T-cell (primary cell): ENCODE measurements around the gene EYA2. TPM values are rescaled to one million over a fixed set of nuclear protein-coding genes. Genes with fewer than 3 reads are reported as not detected.

Experiments used
- ATAC-seq, 4 experiments: fragments of 200-7000 bp in 3 of 4; fragments of 150-1000 bp in 1 of 4; cut with Tn5 transposase; replicated peaks in 1 of 4; 1 replicate in 3 of 4; 2 replicates in 1 of 4; pipeline ENCODE4 v1.10.0; 2021; ENCODE audit warnings: moderate library complexity in 3 of 4, mild to moderate bottlenecking in 2 of 4, moderate number of reproducible peaks in 1 of 4
- CTCF ChIA-PET, 2 donors: fragments of 300-600 bp; sonication (Branson Sonifier 250); formaldehyde crosslinking; loops; one replicate each; lab custom pipeline; 2022; ENCODE audit warnings: antibody characterized with exemption in 2 of 2; lab: Charles Lee
- POLR2A ChIA-PET, 2 donors: fragments of 300-600 bp; sonication (Branson Sonifier 250); formaldehyde crosslinking; loops; one replicate each; lab custom pipeline; 2022; ENCODE audit warnings: antibody characterized with exemption in 2 of 2; lab: Charles Lee
- DNase-seq, 35 experiments: peaks; one replicate each; pipeline versions ENCODE4 v3.0.0 to v3.0.0-alpha.2; 2013 to 2023
- H3K27ac ChIP-seq: one replicate; pipeline ENCODE4 v1.5.1; 2013; ENCODE audit warnings: low read length
- H3K27me3 ChIP-seq, 2 experiments: replicated peaks in 1 of 2; 1 replicate in 1 of 2; 2 replicates in 1 of 2; pipeline versions ENCODE4 v1.6.1 to v1.7.0; 2013; ENCODE audit warnings: low read length in 1 of 2, mixed read lengths in 1 of 2; ENCODE audit not compliant: control insufficient read depth in 2 of 2, insufficient read depth in 2 of 2; ENCODE audit errors: extremely low read depth in 1 of 2
- H3K36me3 ChIP-seq, 2 donors: 1 replicate in 1 of 2; 2 replicates in 1 of 2; pipeline versions ENCODE4 v1.6.1 to v1.7.0; 2013; ENCODE audit warnings: low read length in 1 of 2; ENCODE audit not compliant: control insufficient read depth in 2 of 2, insufficient read depth in 1 of 2; ENCODE audit errors: extremely low read depth in 1 of 2
- H3K4me1 ChIP-seq, 2 experiments: 1 replicate in 1 of 2; 2 replicates in 1 of 2; pipeline versions ENCODE4 v1.6.1 to v1.7.0; 2013; ENCODE audit warnings: low read length in 2 of 2, mixed read lengths in 1 of 2; ENCODE audit not compliant: insufficient read depth in 2 of 2, control insufficient read depth in 1 of 2; ENCODE audit errors: extremely low read depth in 1 of 2
- H3K4me3 ChIP-seq, 2 donors: 1 replicate in 1 of 2; 2 replicates in 1 of 2; pipeline versions ENCODE4 v1.5.1 to v1.7.0; 2013; ENCODE audit warnings: mild to moderate bottlenecking in 2 of 2, low read length in 1 of 2, moderate library complexity in 1 of 2; ENCODE audit not compliant: control insufficient read depth in 1 of 2; ENCODE audit errors: extremely low read depth in 1 of 2
- H3K9me3 ChIP-seq: 2 replicates; pipeline ENCODE4 v1.7.0; 2013
- H3K27ac Mint-ChIP-seq, 2 donors: one replicate each; pipeline ENCODE4 v1.8.0; 2020 to 2021; ENCODE audit warnings: mild to moderate bottlenecking in 2 of 2, mixed read lengths in 2 of 2
- H3K27me3 Mint-ChIP-seq, 2 donors: one replicate each; pipeline ENCODE4 v1.8.0; 2021 to 2022; ENCODE audit warnings: mixed read lengths in 2 of 2
- H3K36me3 Mint-ChIP-seq: one replicate; pipeline ENCODE4 v1.8.0; 2021; ENCODE audit warnings: mixed read lengths
- H3K4me1 Mint-ChIP-seq, 3 donors: one replicate each; pipeline ENCODE4 v1.8.0; 2020 to 2022; ENCODE audit warnings: mixed read lengths in 3 of 3, mild to moderate bottlenecking in 1 of 3
- H3K4me3 Mint-ChIP-seq, 3 donors: one replicate each; pipeline ENCODE4 v1.8.0; 2020 to 2022; ENCODE audit warnings: mild to moderate bottlenecking in 3 of 3, mixed read lengths in 3 of 3, moderate library complexity in 3 of 3
- H3K9me3 Mint-ChIP-seq, 3 donors: one replicate each; pipeline ENCODE4 v1.8.0; 2020 to 2022; ENCODE audit warnings: mixed read lengths in 3 of 3
- WGBS: methylation state at CpG from one replicate; pipeline ENCODE4 v1.1.5; 2013; ENCODE audit warnings: missing lambda C conversion rate; ENCODE audit not compliant: insufficient coverage; 5-methylcytosine and 5-hydroxymethylcytosine counted together
- total RNA-seq, 35 experiments: library from RNA in 6 of 35; stranded (reverse) in 6 of 35; fragments of 120-200 nt in 1 of 35; gene quantifications; one replicate each; pipeline versions ENCODE4 v1.2.1 to v1.2.4 and lab custom pipeline; 2013 to 2026

EYA2 gene
- total RNA-seq, 5 donors from 2014 or later (not counting 1 experiment from before 2014, with no cell fraction given): not detected

DNA sequence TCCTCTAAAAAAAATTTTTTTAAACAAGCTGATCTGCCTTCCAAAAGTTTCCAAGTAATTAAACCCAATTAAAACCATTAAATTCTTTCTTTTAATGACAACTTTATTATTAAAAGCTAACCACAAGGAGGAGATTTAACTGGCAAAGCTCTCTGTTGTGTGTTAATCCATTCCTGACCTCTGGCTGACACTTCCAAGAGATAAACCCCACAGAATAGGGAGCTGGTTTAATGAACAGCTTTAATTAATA lies 230.8 kb downstream of the EYA2 start:
- DNase-seq (no peak), ATAC-seq (no peak)
- no peak overlapping the region for H3K4me3 ChIP-seq
- ChIA-PET POLR2A (no interaction called here), CTCF (no interaction called here)
- Mint-ChIP-seq H3K4me3 (no peak overlapping the region), H3K9me3 (no peaks in the 10 kb centered on the region), H3K4me1 (no peaks in the 10 kb centered on the region), H3K27me3 (peaks cover 23 to 51% of the 10 kb centered on the region in 2 donors), H3K27ac (no peak overlapping the region), H3K36me3 (no peaks in the 10 kb centered on the region)
- no peaks in the 10 kb centered on the region for H3K36me3 ChIP-seq
- no peak overlapping the region for H3K27ac ChIP-seq
- no peaks in the 10 kb centered on the region for H3K9me3 ChIP-seq
- peaks cover 0 to 24% of the 10 kb centered on the region in 2 experiments for H3K27me3 ChIP-seq
- H3K4me1 ChIP-seq: no peaks in the 10 kb centered on the region

DNA sequence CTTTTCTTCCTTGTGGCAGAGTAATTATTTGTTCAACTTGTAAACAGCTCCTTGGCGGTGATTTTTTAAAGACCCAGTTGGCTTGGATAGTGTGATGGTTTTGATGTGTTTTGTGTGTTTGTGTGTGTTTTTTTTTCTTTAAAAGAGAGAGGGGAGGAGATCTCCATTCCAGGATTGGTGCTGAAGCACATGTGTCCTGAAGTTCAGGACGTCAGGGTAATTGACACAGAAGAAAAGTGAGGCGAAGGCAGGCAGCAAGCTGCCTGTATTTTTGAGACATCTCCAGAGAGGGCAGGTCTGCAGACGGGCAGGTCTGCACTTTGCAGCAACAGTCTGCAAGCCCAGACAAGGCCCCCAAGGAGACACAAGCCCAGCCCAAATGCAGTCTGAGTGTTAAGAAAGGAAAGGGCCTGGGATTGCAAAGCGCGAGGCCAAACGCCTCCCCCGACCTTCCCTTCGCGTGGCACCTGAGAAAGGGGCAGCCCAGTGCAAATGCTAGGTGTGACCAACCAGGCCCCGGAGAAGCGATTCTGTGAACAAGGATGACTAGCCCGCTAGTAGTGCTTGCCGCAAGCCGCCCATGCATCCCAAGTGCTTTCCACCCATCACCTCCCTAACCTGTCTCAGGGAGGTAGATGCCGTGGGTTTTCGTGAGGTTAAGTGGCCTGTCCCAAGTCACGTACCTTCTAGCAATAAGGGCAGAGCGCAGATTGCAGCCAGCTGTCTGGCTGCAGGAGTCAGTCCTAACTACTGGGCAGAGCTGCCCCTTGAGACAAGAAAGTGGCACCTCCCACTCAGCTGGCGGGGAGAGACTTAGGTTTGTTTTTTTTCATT lies 231.3 kb downstream of the EYA2 start:
- H3K4me3 Mint-ChIP-seq: no peak overlapping the region
- WGBS: 78% methylated on average over 15 of the region's 20 CpGs

DNA sequence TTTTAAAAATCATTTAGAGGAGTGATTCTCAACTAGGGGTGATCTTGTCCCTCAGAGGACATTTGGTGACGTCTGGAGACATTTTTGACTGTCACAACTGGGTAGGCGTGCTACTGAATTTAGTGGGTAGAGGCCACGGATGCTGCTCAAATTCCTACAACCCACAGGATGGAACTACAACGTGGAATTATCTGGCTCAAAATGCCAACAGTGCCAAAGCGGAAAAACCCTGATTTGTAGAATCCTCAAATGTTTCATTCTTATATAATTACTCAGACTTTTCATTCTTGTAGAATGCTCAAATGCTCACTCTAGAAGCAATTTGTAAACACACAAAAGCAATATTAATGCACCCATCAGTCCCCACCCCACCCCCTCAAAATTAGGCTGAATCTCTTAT lies 232.1 kb downstream of the EYA2 start:
- ChIA-PET CTCF (no interaction called here), POLR2A (no interaction called here)
- Mint-ChIP-seq H3K9me3 (peaks cover 0 to 2% (median 0%) of the 10 kb centered on the region in 3 donors), H3K4me1 (no peaks in the 10 kb centered on the region), H3K27me3 (peaks cover 23 to 46% of the 10 kb centered on the region in 2 donors), H3K4me3 (no peak overlapping the region), H3K27ac (no peak overlapping the region), H3K36me3 (no peaks in the 10 kb centered on the region)
- H3K27ac ChIP-seq: no peak overlapping the region
- no peak overlapping the region for H3K4me3 ChIP-seq
- WGBS: no CpG with 5 or more reads among the region's 5 CpGs
- no peaks in the 10 kb centered on the region for H3K4me1 ChIP-seq
- no peak for ATAC-seq
- peaks cover 0 to 24% of the 10 kb centered on the region in 2 experiments for H3K27me3 ChIP-seq
- H3K36me3 ChIP-seq: no peaks in the 10 kb centered on the region
- DNase-seq: no peak
- H3K9me3 ChIP-seq: no peaks in the 10 kb centered on the region

More for the DNA sequence above, 231.3 kb downstream of the EYA2 start:
- Histone ChIP-seq H3K4me1 (no peaks in the 10 kb centered on the region), H3K27ac (no peak overlapping the region), H3K4me3 (no peak overlapping the region), H3K9me3 (no peaks in the 10 kb centered on the region), H3K36me3 (no peaks in the 10 kb centered on the region), H3K27me3 (peaks cover 0 to 24% of the 10 kb centered on the region in 2 experiments)
- CTCF ChIA-PET: no interaction called here
- Mint-ChIP-seq H3K27ac (no peak overlapping the region), H3K27me3 (peaks cover 23 to 51% of the 10 kb centered on the region in 2 donors), H3K36me3 (no peaks in the 10 kb centered on the region), H3K9me3 (no peaks in the 10 kb centered on the region), H3K4me1 (no peaks in the 10 kb centered on the region)
- no peak for DNase-seq
- ATAC-seq: no peak
- POLR2A ChIA-PET: no interaction called here

DNA sequence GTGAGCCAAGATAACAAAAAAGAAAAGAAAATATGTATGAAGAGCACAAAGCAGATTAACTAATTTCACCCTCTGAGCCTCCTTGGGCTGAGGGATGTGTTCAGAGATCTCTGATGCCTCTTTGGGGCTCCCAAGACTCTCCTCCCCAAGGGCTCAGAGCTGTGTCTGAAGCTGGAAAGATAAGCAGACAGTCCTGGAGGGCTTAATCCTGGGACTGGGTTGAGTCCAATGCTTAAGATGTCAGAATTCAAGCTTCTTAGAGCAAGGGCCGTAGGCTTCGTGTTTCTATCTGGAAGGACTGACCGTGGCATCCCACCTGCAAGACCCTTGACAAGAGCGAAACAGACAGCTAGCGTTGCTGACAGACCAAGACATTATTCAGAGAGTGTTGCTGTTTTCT lies 232.9 kb downstream of the EYA2 start:
- H3K9me3 Mint-ChIP-seq: peaks cover 0 to 2% (median 0%) of the 10 kb centered on the region in 3 donors

DNA sequence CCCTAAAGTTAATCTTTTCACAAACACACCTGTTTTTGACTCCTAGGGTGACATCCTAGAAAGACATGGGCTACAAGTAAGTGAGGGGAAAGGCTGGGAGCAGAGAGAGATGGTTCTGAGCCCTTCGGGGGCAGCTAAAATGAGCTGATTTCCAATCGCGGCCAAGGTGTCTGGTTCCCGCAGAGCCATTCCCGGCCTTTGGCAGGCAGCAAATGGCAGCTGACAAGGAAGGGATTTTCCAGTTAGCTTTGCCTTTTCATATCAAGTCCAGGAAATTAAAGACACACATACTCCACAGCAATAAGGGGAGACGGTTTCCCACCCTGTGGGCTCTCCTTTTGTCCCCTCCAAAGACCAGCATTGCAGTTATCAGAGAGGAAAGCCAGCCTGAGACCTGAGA lies 233.4 kb downstream of the EYA2 start:
- no peak for ATAC-seq
- ChIA-PET CTCF (interaction anchor here in 1 of 2 donors (0.5 kb wide), 1 partner anchor 374 kb away, joined by 4 read pairs; no protein-coding TSS in a partner anchor), POLR2A (no interaction called here)
- H3K9me3 ChIP-seq: no peaks in the 10 kb centered on the region
- peaks cover 0 to 2% (median 0%) of the 10 kb centered on the region in 3 donors for H3K9me3 Mint-ChIP-seq
- WGBS: 69% methylated on average over 5 of the region's 6 CpGs
- H3K27me3 Mint-ChIP-seq: peaks cover 23 to 43% of the 10 kb centered on the region in 2 donors
- H3K27ac Mint-ChIP-seq: no peak overlapping the region
- H3K4me1 Mint-ChIP-seq: no peaks in the 10 kb centered on the region
- DNase-seq: no peak
- H3K27me3 ChIP-seq: peaks cover 0 to 28% of the 10 kb centered on the region in 2 experiments
- H3K4me1 ChIP-seq: no peaks in the 10 kb centered on the region
- no peak overlapping the region for H3K27ac ChIP-seq
- no peaks in the 10 kb centered on the region for H3K36me3 Mint-ChIP-seq
- H3K4me3 Mint-ChIP-seq: no peak overlapping the region
- no peaks in the 10 kb centered on the region for H3K36me3 ChIP-seq
- no peak overlapping the region for H3K4me3 ChIP-seq

More for the DNA sequence above, 232.9 kb downstream of the EYA2 start:
- Mint-ChIP-seq H3K36me3 (no peaks in the 10 kb centered on the region), H3K27ac (no peak overlapping the region), H3K4me1 (no peaks in the 10 kb centered on the region), H3K4me3 (no peak overlapping the region), H3K27me3 (peaks cover 23 to 46% of the 10 kb centered on the region in 2 donors)
- Histone ChIP-seq H3K9me3 (no peaks in the 10 kb centered on the region), H3K36me3 (no peaks in the 10 kb centered on the region), H3K27ac (no peak overlapping the region), H3K4me3 (no peak overlapping the region), H3K4me1 (no peaks in the 10 kb centered on the region), H3K27me3 (peaks cover 0 to 28% of the 10 kb centered on the region in 2 experiments)
- CTCF ChIA-PET: no interaction called here
- DNase-seq (no peak), ATAC-seq (no peak)
- POLR2A ChIA-PET: no interaction called here
- WGBS: 95% methylated on average over 4 of the region's 5 CpGs

DNA sequence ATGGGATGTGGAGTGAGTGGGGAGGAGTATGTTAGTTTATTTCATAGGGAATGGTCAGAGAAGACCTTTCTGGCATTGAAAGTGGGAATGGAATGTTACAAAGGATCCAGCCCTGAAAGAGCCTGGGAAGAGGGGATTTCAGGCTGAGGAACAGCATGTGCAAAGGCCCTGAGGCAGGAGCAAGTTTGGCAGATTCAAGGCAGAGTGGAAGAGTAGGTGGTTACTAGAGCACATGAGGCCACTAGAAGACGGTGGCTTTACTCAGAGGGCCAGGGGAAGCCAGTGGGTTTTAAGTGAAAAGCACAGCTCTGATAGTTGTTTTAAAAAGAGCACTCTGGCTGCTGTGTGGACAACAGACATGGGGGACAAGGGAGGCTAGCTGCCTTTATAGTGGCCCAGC lies 234.7 kb downstream of the EYA2 start:
- CTCF ChIA-PET: no interaction called here
- POLR2A ChIA-PET: no interaction called here
- no peak overlapping the region for H3K27ac ChIP-seq
- DNase-seq (no peak), ATAC-seq (no peak)
- Mint-ChIP-seq H3K4me3 (no peak overlapping the region), H3K36me3 (no peaks in the 10 kb centered on the region), H3K4me1 (no peaks in the 10 kb centered on the region), H3K27ac (no peak overlapping the region), H3K27me3 (peaks cover 18 to 35% of the 10 kb centered on the region in 2 donors), H3K9me3 (peaks cover 0 to 2% (median 0%) of the 10 kb centered on the region in 3 donors)
- no peaks in the 10 kb centered on the region for H3K9me3 ChIP-seq
- H3K4me1 ChIP-seq: no peaks in the 10 kb centered on the region
- no peaks in the 10 kb centered on the region for H3K36me3 ChIP-seq
- peaks cover 0 to 28% of the 10 kb centered on the region in 2 experiments for H3K27me3 ChIP-seq
- no peak overlapping the region for H3K4me3 ChIP-seq
- WGBS: 100% methylated on average over 1 of the region's 1 CpG
